ENCODE data around the gene MBLAC1. TPM values are rescaled to one million over a fixed set of nuclear protein-coding genes. Genes with fewer than 3 reads are reported as not detected.

The MBLAC1 gene
- total and polyA plus RNA-seq, 9 of the 15 experiments (the other 6 are each of a cell fraction or from before 2014, with no cell fraction given): 0.03 to 3.1 (median 0.52) TPM

DNA sequence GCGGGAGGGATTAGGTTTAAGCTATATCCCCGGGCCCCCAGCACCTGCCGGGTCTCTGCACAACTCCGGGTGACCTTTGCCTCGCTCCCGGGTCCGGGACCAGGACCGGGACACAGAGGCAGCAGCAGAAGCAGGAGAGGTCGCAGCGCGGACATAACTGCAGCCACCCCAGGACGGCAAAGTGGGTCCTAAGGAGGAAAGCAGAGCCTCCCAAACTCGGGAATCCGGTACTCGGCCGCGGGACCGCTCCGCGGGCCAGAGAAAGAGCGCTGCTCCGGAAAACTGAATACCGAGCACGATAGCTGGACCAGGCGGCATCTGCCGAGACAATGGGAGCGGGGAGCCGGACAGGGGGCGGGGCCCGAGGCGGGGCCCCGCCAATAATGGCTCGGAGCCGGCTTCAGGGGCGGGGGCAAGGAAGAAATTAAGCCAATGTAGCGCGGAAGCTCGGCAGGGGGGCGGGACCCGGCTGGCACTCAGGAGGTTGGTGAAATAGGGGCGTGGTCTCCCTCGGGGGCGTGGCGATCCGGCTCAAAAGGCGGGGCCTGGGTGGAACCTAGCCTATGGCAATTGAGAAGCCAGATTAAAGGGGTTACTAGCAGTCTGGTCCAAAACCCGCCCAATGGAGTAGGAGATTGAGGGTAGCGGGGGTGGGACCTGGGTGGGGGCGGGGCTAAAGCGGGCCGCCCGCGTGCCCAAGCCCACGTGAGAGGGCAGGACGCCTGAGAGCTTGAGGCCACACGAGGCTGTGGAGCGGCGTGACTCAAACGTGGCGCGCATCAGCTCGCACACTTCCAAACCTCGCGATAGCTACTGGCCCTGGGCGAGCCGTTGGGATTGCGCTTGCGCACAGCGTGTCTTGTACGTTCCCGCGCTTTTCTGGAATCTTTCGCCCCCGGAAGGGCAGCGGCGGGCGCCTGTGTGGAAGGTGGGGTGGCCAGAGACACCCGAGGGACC is 50.6 kb downstream of the MBLAC1 start, which contains the start of the genes GPC2 and STAG3 (continued):
- TF ChIP-seq CBX2 (IDR thresholded peaks at IDR 0.05; ENCODE audit: insufficient read depth, low read length, poor library complexity, severe bottlenecking) (no peak), ZNF263 (CRISPR knock-in tag; IDR thresholded peaks at IDR 0.05; ENCODE audit: borderline replicate concordance) (no peak), SMARCB1 (IDR thresholded peaks at IDR 0.05; ENCODE audit: insufficient read length, low read depth) (no peak), PRMT5 (CRISPR knock-in tag; IDR thresholded peaks at IDR 0.05) (0 out of 2 replicates have a peak, but pooled peaks have one; percentile 65), CREB1 (IDR thresholded peaks at IDR 0.05) (0 out of 2 replicates have a peak, but pooled peaks have one; percentile 10), CREB1 (CRISPR knock-in tag; IDR thresholded peaks at IDR 0.05) (peak; percentile 36; the same call in 1 of the 2 replicates), PTBP1 (IDR thresholded peaks at IDR 0.05; ENCODE audit: low read depth, low read length) (no peak), GTF2F1 (IDR thresholded peaks at IDR 0.05; ENCODE audit: low read depth, low read length) (no peak), ZNF778 (CRISPR knock-in tag; IDR thresholded peaks at IDR 0.05) (no peak), ZBTB17 (CRISPR knock-in tag; IDR thresholded peaks at IDR 0.05) (peak; percentile 55; the same call in 1 of the 2 replicates), ZNF354B (CRISPR knock-in tag; IDR thresholded peaks at IDR 0.05) (no peak), STAT5A (IDR thresholded peaks at IDR 0.05; ENCODE audit: borderline replicate concordance, low read length) (no peak), ZNF668 (CRISPR knock-in tag; IDR thresholded peaks at IDR 0.05) (no peak), ZNF717 (CRISPR knock-in tag; IDR thresholded peaks at IDR 0.05) (no peak), ZNF12 (CRISPR knock-in tag; IDR thresholded peaks at IDR 0.05) (0 out of 2 replicates have a peak, but pooled peaks have one; percentile 29), ZNF77 (CRISPR knock-in tag; IDR thresholded peaks at IDR 0.05) (no peak), ZNF175 (CRISPR knock-in tag; IDR thresholded peaks at IDR 0.05; ENCODE audit: low read depth) (no peak), ZKSCAN3 (CRISPR knock-in tag; IDR thresholded peaks at IDR 0.05) (no peak), POLR2AphosphoS5 (IDR thresholded peaks at IDR 0.05; ENCODE audit: control insufficient read depth, insufficient read depth, low read depth, low read length) (no peak), FOXM1 (IDR thresholded peaks at IDR 0.05; ENCODE audit: low read depth) (no peak), FOXM1 (CRISPR knock-in tag; IDR thresholded peaks at IDR 0.05; ENCODE audit: low read depth) (no peak; the same call in 1 of the 2 replicates), NFXL1 (CRISPR knock-in tag; IDR thresholded peaks at IDR 0.05) (no peak), TGIF2 (CRISPR knock-in tag; IDR thresholded peaks at IDR 0.05) (no peak), ZNF253 (CRISPR knock-in tag; conservative IDR thresholded peaks at IDR 0.05) (no peak)
- TF ChIP-seq, protein P1, sequence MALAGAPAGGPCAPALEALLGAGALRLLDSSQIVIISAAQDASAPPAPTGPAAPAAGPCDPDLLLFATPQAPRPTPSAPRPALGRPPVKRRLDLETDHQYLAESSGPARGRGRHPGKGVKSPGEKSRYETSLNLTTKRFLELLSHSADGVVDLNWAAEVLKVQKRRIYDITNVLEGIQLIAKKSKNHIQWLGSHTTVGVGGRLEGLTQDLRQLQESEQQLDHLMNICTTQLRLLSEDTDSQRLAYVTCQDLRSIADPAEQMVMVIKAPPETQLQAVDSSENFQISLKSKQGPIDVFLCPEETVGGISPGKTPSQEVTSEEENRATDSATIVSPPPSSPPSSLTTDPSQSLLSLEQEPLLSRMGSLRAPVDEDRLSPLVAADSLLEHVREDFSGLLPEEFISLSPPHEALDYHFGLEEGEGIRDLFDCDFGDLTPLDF (CRISPR knock-in tag; IDR thresholded peaks at IDR 0.05): no peak
- TF ChIP-seq, protein P2, sequence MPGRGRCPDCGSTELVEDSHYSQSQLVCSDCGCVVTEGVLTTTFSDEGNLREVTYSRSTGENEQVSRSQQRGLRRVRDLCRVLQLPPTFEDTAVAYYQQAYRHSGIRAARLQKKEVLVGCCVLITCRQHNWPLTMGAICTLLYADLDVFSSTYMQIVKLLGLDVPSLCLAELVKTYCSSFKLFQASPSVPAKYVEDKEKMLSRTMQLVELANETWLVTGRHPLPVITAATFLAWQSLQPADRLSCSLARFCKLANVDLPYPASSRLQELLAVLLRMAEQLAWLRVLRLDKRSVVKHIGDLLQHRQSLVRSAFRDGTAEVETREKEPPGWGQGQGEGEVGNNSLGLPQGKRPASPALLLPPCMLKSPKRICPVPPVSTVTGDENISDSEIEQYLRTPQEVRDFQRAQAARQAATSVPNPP (IDR thresholded peaks at IDR 0.05; ENCODE audit: borderline replicate concordance, insufficient read depth, insufficient read length): no peak
- TF ChIP-seq, protein P3, sequence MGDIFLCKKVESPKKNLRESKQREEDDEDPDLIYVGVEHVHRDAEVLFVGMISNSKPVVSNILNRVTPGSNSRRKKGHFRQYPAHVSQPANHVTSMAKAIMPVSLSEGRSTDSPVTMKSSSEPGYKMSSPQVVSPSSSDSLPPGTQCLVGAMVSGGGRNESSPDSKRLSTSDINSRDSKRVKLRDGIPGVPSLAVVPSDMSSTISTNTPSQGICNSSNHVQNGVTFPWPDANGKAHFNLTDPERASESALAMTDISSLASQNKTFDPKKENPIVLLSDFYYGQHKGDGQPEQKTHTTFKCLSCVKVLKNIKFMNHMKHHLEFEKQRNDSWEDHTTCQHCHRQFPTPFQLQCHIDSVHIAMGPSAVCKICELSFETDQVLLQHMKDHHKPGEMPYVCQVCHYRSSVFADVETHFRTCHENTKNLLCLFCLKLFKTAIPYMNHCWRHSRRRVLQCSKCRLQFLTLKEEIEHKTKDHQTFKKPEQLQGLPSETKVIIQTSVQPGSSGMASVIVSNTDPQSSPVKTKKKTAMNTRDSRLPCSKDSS (IDR thresholded peaks at IDR 0.05; ENCODE audit: low read depth, partially characterized antibody): no peak
